ENCODE measurements around the gene AXDND1. TPM values are rescaled to one million over a fixed set of nuclear protein-coding genes. Genes with fewer than 3 reads are reported as not detected.

Gene AXDND1
- total RNA-seq, 1 experiment from 2014 or later = 0.31 TPM

DNA sequence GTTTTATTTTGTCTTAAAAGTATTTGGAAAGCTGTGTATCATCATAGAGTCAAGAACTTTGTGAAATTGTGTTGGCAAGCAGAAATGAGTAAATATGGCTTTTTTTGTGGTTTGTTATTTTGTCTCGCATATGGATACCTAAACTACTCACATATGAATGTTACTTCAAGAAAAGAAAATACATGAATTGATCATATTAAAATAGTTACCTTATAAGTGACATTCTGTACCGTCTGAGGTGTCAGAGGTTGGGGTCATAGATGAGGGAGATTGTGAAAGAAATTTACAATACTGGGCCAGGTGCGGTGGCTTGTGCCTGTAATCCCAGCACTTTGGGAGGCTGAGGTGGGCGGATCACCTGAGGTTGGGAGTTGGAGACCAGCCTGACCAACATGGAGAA lies 31.3 kb upstream of the AXDND1 start:
- CTCF ChIA-PET = no interaction called here
- DNase-seq (ENCODE audit: low read depth, low spot score) = no peak
- TF ChIP-seq, protein P1, sequence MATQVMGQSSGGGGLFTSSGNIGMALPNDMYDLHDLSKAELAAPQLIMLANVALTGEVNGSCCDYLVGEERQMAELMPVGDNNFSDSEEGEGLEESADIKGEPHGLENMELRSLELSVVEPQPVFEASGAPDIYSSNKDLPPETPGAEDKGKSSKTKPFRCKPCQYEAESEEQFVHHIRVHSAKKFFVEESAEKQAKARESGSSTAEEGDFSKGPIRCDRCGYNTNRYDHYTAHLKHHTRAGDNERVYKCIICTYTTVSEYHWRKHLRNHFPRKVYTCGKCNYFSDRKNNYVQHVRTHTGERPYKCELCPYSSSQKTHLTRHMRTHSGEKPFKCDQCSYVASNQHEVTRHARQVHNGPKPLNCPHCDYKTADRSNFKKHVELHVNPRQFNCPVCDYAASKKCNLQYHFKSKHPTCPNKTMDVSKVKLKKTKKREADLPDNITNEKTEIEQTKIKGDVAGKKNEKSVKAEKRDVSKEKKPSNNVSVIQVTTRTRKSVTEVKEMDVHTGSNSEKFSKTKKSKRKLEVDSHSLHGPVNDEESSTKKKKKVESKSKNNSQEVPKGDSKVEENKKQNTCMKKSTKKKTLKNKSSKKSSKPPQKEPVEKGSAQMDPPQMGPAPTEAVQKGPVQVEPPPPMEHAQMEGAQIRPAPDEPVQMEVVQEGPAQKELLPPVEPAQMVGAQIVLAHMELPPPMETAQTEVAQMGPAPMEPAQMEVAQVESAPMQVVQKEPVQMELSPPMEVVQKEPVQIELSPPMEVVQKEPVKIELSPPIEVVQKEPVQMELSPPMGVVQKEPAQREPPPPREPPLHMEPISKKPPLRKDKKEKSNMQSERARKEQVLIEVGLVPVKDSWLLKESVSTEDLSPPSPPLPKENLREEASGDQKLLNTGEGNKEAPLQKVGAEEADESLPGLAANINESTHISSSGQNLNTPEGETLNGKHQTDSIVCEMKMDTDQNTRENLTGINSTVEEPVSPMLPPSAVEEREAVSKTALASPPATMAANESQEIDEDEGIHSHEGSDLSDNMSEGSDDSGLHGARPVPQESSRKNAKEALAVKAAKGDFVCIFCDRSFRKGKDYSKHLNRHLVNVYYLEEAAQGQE (IDR thresholded peaks at IDR 0.05; ENCODE audit: insufficient read depth in 1 of 2, low read depth in 2 of 2, low read length in 1 of 2) = no peak
- TF ChIP-seq TCF7L2 (IDR thresholded peaks at IDR 0.05; ENCODE audit: low read depth, low read length) (no peak), CTCF (IDR thresholded peaks at IDR 0.05) (no peak), POLR2AphosphoS5 (IDR thresholded peaks at IDR 0.05; ENCODE audit: low read depth, low read length) (no peak), SIN3A (IDR thresholded peaks at IDR 0.05; ENCODE audit: borderline replicate concordance, insufficient read depth, low read depth, low read length) (no peak)
- no TSS peak for BruUV-seq (replicated peaks)
- 0 out of 2 replicates have a peak, but pooled peaks cover 6% of the 10 kb centered on the region for H3K36me3 ChIP-seq (ENCODE audit: control insufficient read depth, insufficient read depth, low read length)
- intact Hi-C loops (cut with micrococcal nuclease; ENCODE audit: unreplicated experiment) = no loop called here
- POLR2A ChIA-PET = no interaction called here
- no peak overlapping the region for H3K4me3 ChIP-seq (ENCODE audit: low read depth in 2 of 2, low read length in 2 of 2)
- H3K9me3 ChIP-seq (ENCODE audit: control insufficient read depth, insufficient read depth, low read depth, low read length) = no peaks in the 10 kb centered on the region
- no peak for ATAC-seq
- H3K27me3 ChIP-seq (ENCODE audit: control insufficient read depth, insufficient read depth, low read length) = no peaks in the 10 kb centered on the region
- H3K27ac ChIP-seq (ENCODE audit: low read length) = no peak overlapping the region
- in situ Hi-C loops (cut with HindIII; ENCODE audit: low pct_unique_long_range_greater_than_20kb, low sequenced_read_pairs) = no loop called here
- H3K4me1 ChIP-seq (ENCODE audit: control insufficient read depth, insufficient read depth, low read length) = no peaks in the 10 kb centered on the region

DNA sequence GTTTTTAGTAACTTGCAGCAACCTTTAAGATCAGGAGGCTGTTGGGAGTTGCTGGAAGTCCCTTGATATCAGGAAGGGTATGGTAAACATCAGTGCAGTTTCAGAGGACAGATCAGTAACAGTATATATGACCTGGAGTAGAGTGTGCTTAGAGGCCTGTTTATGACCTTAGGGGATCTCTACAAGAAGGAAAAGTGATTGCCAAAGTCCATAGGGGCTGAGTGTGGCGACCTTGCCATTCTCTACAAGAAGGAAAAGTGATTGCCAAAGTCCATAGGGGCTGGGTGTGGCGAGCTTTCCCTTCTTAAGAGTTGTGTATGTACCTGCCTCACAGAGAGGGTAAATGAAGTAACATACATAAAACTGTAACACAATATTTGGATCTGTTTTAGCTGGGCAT lies 28.5 kb upstream of the AXDND1 start:
- H3K4me1 ChIP-seq (ENCODE audit: control insufficient read depth, insufficient read depth, low read length) = no peaks in the 10 kb centered on the region
- intact Hi-C loops (cut with micrococcal nuclease; ENCODE audit: unreplicated experiment) (no loop called here), in situ Hi-C loops (cut with HindIII; ENCODE audit: low pct_unique_long_range_greater_than_20kb, low sequenced_read_pairs) (no loop called here)
- POLR2A ChIA-PET = no interaction called here
- no peak overlapping the region for H3K4me3 ChIP-seq (ENCODE audit: low read depth in 2 of 2, low read length in 2 of 2)
- no peak for DNase-seq (ENCODE audit: low read depth, low spot score)
- BruUV-seq (replicated peaks) = no TSS peak
- ATAC-seq = no peak
- H3K27me3 ChIP-seq (ENCODE audit: control insufficient read depth, insufficient read depth, low read length) = no peaks in the 10 kb centered on the region
- H3K36me3 ChIP-seq (ENCODE audit: control insufficient read depth, insufficient read depth, low read length) = peaks cover 9% of the 10 kb centered on the region
- CTCF ChIA-PET = no interaction called here
- H3K9me3 ChIP-seq (ENCODE audit: control insufficient read depth, insufficient read depth, low read depth, low read length) = no peaks in the 10 kb centered on the region
- H3K27ac ChIP-seq (ENCODE audit: low read length) = no peak overlapping the region
- TF ChIP-seq, protein P1 (IDR thresholded peaks at IDR 0.05; ENCODE audit: insufficient read depth in 1 of 2, low read depth in 2 of 2, low read length in 1 of 2) = no peak
- TF ChIP-seq CTCF (IDR thresholded peaks at IDR 0.05) = no peak
- TF ChIP-seq SIN3A (IDR thresholded peaks at IDR 0.05; ENCODE audit: borderline replicate concordance, insufficient read depth, low read depth, low read length) = no peak
- no peak for TF ChIP-seq POLR2AphosphoS5 (IDR thresholded peaks at IDR 0.05; ENCODE audit: low read depth, low read length)
- TF ChIP-seq TCF7L2 (IDR thresholded peaks at IDR 0.05; ENCODE audit: low read depth, low read length) = no peak
